ENCODE data around the gene SLC4A1.
A peak's percentile ranks its signal among the peaks of the same experiment; 100 is the strongest.
"Not testable (repeated sequence)": the region's sequence is repeated elsewhere in the genome, so short reads cannot be mapped to it uniquely, and the experiment has no call there.

The SLC4A1 gene

GRCh38 chr17:44256671-44257070 lies 11.3 kb downstream of the SLC4A1 start:
- no peak for DNase-seq (ENCODE audit: low read depth)

- no peak for DNase-seq (ENCODE audit: low read depth)
Measured at GRCh38 chr17:44255915-44256314, 12.0 kb downstream of the SLC4A1 start.

- DNase-seq (ENCODE audit: low read depth), result no peak
Measured at GRCh38 chr17:44254361-44255095, 13.4 kb downstream of the SLC4A1 start.

- DNase-seq (ENCODE audit: low read depth), result no peak
Measured at GRCh38 chr17:44253006-44253405, 14.9 kb downstream of the SLC4A1 start.

GRCh38 chr17:44251062-44251461 lies 16.9 kb downstream of the SLC4A1 start:
- DNase-seq (ENCODE audit: low read depth), result no peak

GRCh38 chr17:44249501-44250246 lies 18.3 kb downstream of the SLC4A1 start:
- DNase-seq (ENCODE audit: low read depth), result no peak

GRCh38 chr17:44247876-44248736 lies 19.8 kb downstream of the SLC4A1 start:
- no peak for DNase-seq (ENCODE audit: low read depth)

- DNase-seq (ENCODE audit: low read depth), result no peak
Measured at GRCh38 chr17:44247440-44247841, 20.5 kb downstream of the SLC4A1 start.

- no peak for DNase-seq (ENCODE audit: low read depth)
Measured at GRCh38 chr17:44241106-44241624, 26.8 kb downstream of the SLC4A1 start.

GRCh38 chr17:44237886-44238285 lies 30.0 kb downstream of the SLC4A1 start:
- DNase-seq (ENCODE audit: low read depth), result not testable (repeated sequence)

GRCh38 chr17:44236444-44236991 lies 31.4 kb downstream of the SLC4A1 start:
- DNase-seq (ENCODE audit: low read depth), result no peak

- no peak for DNase-seq (ENCODE audit: low read depth)
Measured at GRCh38 chr17:44235583-44235936, 32.4 kb downstream of the SLC4A1 start.

GRCh38 chr17:44233582-44233981 lies 34.4 kb downstream of the SLC4A1 start:
- DNase-seq (ENCODE audit: low read depth), result no peak

- DNase-seq (ENCODE audit: low read depth), result no peak
Measured at GRCh38 chr17:44232061-44232460, 35.9 kb downstream of the SLC4A1 start.

GRCh38 chr17:44230140-44230539 lies 37.8 kb downstream of the SLC4A1 start:
- DNase-seq (ENCODE audit: low read depth), result no peak

- DNase-seq (ENCODE audit: low read depth), result no peak
Measured at GRCh38 chr17:44229090-44229489, 38.8 kb downstream of the SLC4A1 start.

GRCh38 chr17:44223541-44224071 lies 44.3 kb downstream of the SLC4A1 start:
- DNase-seq (ENCODE audit: low read depth), result peak; percentile 90

- DNase-seq (ENCODE audit: low read depth), result peak; percentile 71
Measured at GRCh38 chr17:44222112-44222869, 45.6 kb downstream of the SLC4A1 start.

GRCh38 chr17:44221862-44222111 lies 46.1 kb downstream of the SLC4A1 start:
- DNase-seq (ENCODE audit: low read depth), result no peak

- DNase-seq (ENCODE audit: low read depth), result peak; percentile 66
Measured at GRCh38 chr17:44221084-44221861, 46.7 kb downstream of the SLC4A1 start.

Data from stromal cell of bone marrow (primary cell).